ENCODE results near the gene FRAS1. TPM values are rescaled to one million over a fixed set of nuclear protein-coding genes. Genes with fewer than 3 reads are reported as not detected.
"Not testable (repeated sequence)": the region's sequence is repeated elsewhere in the genome, so short reads cannot be mapped to it uniquely, and the experiment has no call there.

The FRAS1 gene
- total RNA-seq, 4 donors from 2014 or later = 3.2 to 4.1 (median 3.4) TPM

DNA sequence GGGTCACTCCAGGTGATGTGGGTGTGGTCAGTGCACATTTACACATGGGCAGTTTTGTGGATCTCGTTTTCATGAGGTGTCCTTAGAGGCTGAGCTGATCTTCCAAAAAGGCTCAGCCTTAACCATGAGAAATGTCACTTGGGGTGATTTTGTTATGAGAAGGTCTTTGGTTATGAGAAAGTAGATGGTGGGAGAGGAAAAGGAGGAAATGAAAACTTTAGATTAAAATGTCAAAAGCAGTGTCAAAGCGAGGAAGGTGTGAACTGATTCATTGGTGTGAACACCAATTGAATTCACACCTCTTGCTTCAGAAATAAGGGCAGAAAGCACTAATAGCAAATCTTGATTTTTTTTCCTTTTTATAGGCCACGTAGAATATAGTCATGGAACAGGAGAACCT is 394.3 kb downstream of the FRAS1 start:
- Histone ChIP-seq H3K27ac (no peak overlapping the region), H3K36me3 (no peaks in the 10 kb centered on the region), H3K27me3 (no peaks in the 10 kb centered on the region), H3K9me3 (no peaks in the 10 kb centered on the region), H3K4me3 (no peak overlapping the region), H3K4me1 (no peaks in the 10 kb centered on the region)
- no peak for DNase-seq
- TF ChIP-seq, protein P1, sequence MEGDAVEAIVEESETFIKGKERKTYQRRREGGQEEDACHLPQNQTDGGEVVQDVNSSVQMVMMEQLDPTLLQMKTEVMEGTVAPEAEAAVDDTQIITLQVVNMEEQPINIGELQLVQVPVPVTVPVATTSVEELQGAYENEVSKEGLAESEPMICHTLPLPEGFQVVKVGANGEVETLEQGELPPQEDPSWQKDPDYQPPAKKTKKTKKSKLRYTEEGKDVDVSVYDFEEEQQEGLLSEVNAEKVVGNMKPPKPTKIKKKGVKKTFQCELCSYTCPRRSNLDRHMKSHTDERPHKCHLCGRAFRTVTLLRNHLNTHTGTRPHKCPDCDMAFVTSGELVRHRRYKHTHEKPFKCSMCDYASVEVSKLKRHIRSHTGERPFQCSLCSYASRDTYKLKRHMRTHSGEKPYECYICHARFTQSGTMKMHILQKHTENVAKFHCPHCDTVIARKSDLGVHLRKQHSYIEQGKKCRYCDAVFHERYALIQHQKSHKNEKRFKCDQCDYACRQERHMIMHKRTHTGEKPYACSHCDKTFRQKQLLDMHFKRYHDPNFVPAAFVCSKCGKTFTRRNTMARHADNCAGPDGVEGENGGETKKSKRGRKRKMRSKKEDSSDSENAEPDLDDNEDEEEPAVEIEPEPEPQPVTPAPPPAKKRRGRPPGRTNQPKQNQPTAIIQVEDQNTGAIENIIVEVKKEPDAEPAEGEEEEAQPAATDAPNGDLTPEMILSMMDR (IDR thresholded peaks at IDR 0.05) = no peak
- no peak for TF ChIP-seq POLR2A (IDR thresholded peaks at IDR 0.05)

DNA sequence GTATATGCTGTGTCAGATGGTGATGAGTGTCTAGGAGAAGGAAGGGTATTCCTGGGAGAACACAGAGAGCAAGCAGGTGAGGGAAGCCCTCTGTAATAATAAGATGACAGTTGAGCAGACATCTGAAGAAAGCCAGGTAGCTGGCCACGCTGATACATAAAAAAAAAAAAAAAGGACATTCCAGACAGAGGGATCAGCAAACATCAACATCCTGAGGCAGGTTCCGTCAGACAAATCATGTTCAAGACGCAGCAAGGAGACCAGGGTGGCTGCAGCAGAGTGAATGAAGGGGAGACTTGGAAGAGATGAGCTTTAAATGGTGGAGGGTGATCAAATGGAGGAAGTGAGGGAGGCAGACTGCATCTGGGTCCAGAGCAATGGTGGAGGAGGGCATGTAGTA is 396.9 kb downstream of the FRAS1 start:
- H3K27me3 ChIP-seq = no peaks in the 10 kb centered on the region
- no peaks in the 10 kb centered on the region for H3K4me1 ChIP-seq
- TF ChIP-seq, protein P1 (IDR thresholded peaks at IDR 0.05) = no peak
- no peak for TF ChIP-seq POLR2A (IDR thresholded peaks at IDR 0.05)
- no peaks in the 10 kb centered on the region for H3K36me3 ChIP-seq
- H3K9me3 ChIP-seq = no peaks in the 10 kb centered on the region
- no peak overlapping the region for H3K4me3 ChIP-seq
- no peak for DNase-seq
- H3K27ac ChIP-seq = no peak overlapping the region

- H3K4me3 ChIP-seq = no peak overlapping the region
- H3K9me3 ChIP-seq = no peaks in the 10 kb centered on the region
- no peaks in the 10 kb centered on the region for H3K36me3 ChIP-seq
- DNase-seq = no peak
- H3K4me1 ChIP-seq = no peaks in the 10 kb centered on the region
- TF ChIP-seq, protein P1 (IDR thresholded peaks at IDR 0.05) = no peak
- TF ChIP-seq POLR2A (IDR thresholded peaks at IDR 0.05) = no peak
- no peaks in the 10 kb centered on the region for H3K27me3 ChIP-seq
- no peak overlapping the region for H3K27ac ChIP-seq
These were observed 400.6 kb downstream of the FRAS1 start for GRCh38 chr4:78457751-78458150.

- Histone ChIP-seq H3K36me3 (no peaks in the 10 kb centered on the region), H3K27ac (no peak overlapping the region), H3K4me3 (no peak overlapping the region), H3K9me3 (no peaks in the 10 kb centered on the region), H3K27me3 (no peaks in the 10 kb centered on the region), H3K4me1 (no peaks in the 10 kb centered on the region)
- TF ChIP-seq, protein P1 (IDR thresholded peaks at IDR 0.05) = no peak
- TF ChIP-seq POLR2A (IDR thresholded peaks at IDR 0.05) = no peak
- DNase-seq = no peak
These were observed 402.2 kb downstream of the FRAS1 start for GRCh38 chr4:78459327-78459726.

- H3K9me3 ChIP-seq = no peaks in the 10 kb centered on the region
- TF ChIP-seq, protein P1 (IDR thresholded peaks at IDR 0.05) = no peak
- no peak for TF ChIP-seq POLR2A (IDR thresholded peaks at IDR 0.05)
These were observed 403.2 kb downstream of the FRAS1 start for GRCh38 chr4:78460368-78460767.

DNA sequence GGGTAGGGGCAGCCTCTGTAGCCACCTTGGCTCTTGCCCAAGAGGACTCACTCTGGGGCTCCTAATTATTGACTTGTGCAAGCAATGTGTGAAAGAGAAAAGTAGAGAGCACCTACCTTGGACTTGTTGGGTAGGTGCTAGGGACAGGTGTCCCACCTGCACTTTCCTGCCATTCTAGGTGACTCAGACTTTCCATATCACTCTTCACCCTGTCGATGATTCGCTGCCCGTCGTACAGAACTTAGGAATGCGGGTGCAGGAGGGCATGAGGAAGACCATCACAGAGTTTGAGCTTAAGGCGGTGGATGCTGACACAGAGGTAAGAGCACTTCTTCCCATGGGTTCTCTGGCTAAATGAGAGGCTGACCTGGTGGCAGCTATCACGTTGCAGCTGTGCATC is 407.1 kb downstream of the FRAS1 start:
- H3K4me3 ChIP-seq = no peak overlapping the region
- no peaks in the 10 kb centered on the region for H3K4me1 ChIP-seq
- TF ChIP-seq POLR2A (IDR thresholded peaks at IDR 0.05) = no peak
- TF ChIP-seq, protein P1 (IDR thresholded peaks at IDR 0.05) = no peak
- H3K27me3 ChIP-seq = no peaks in the 10 kb centered on the region
- no peaks in the 10 kb centered on the region for H3K9me3 ChIP-seq
- H3K36me3 ChIP-seq = no peaks in the 10 kb centered on the region
- no peak overlapping the region for H3K27ac ChIP-seq
- no peak for DNase-seq

More at GRCh38 chr4:78460368-78460767, 403.2 kb downstream of the FRAS1 start:
- no peak for DNase-seq
- Histone ChIP-seq H3K4me3 (no peak overlapping the region), H3K36me3 (no peaks in the 10 kb centered on the region), H3K4me1 (no peaks in the 10 kb centered on the region), H3K27ac (no peak overlapping the region), H3K27me3 (no peaks in the 10 kb centered on the region)

GRCh38 chr4:78467223-78467622 is 410.1 kb downstream of the FRAS1 start:
- not testable (repeated sequence) for H3K4me1 ChIP-seq, H3K9me3 ChIP-seq, DNase-seq, H3K27ac ChIP-seq, H3K4me3 ChIP-seq, H3K36me3 ChIP-seq, H3K27me3 ChIP-seq

All from Peyer's patch (tissue), 4 donors.